ENCODE data around the gene LYPD4. TPM values are rescaled to one million over a fixed set of nuclear protein-coding genes. Genes with fewer than 3 reads are reported as not detected.

The LYPD4 gene
- polyA plus RNA-seq, 2 of the 4 experiments (the other 2 are of a cell fraction): not detected

Small RNA genes within 50 kb of the gene (small RNA-seq; reads per million reads assigned to genes)
- gene MIR6797: 0 to 1.2 (median 0) reads per million in 6 experiments

Other genes with a start within 250 kb of the LYPD4 start
- not detected in 2 replicates for gene CEACAM4, start 217.6 kb downstream of the LYPD4 start, polyA plus RNA-seq (2011; rRNA removed)
- gene CEACAM4, start 217.6 kb downstream of the LYPD4 start, polyA plus RNA-seq (2017; fragmentation: RNase III; extraction: RNeasy Plus Mini Kit Qiagen cat#74134 plus additional on column Dnase treatment): not detected in 3 replicates
- gene CEACAM7, start 156.4 kb downstream of the LYPD4 start, polyA plus RNA-seq (2011; rRNA removed): 0.04 TPM in 1 of 2 replicates, not detected in the other
- 0.05 TPM in 1 of 3 replicates, not detected in the others for gene CEACAM7, start 156.4 kb downstream of the LYPD4 start, polyA plus RNA-seq (2017; fragmentation: RNase III; extraction: RNeasy Plus Mini Kit Qiagen cat#74134 plus additional on column Dnase treatment)
- 1.3 and 2.3 TPM in 2 replicates for gene CEACAM5, start 136.1 kb downstream of the LYPD4 start, polyA plus RNA-seq (2011; rRNA removed)
- 0.12 TPM in 1 of 3 replicates, not detected in the others for gene CEACAM5, start 136.1 kb downstream of the LYPD4 start, polyA plus RNA-seq (2017; fragmentation: RNase III; extraction: RNeasy Plus Mini Kit Qiagen cat#74134 plus additional on column Dnase treatment)
- gene CEACAM6, start 89.2 kb downstream of the LYPD4 start, polyA plus RNA-seq (2011; rRNA removed): 17.7 and 26.7 TPM in 2 replicates
- 0.51 to 0.97 TPM (median 0.53 TPM) in 3 replicates for gene CEACAM6, start 89.2 kb downstream of the LYPD4 start, polyA plus RNA-seq (2017; fragmentation: RNase III; extraction: RNeasy Plus Mini Kit Qiagen cat#74134 plus additional on column Dnase treatment)
- not detected in 2 replicates for gene CEACAM3, start 48.1 kb downstream of the LYPD4 start, polyA plus RNA-seq (2011; rRNA removed)
- gene CEACAM3, start 48.1 kb downstream of the LYPD4 start, polyA plus RNA-seq (2017; fragmentation: RNase III; extraction: RNeasy Plus Mini Kit Qiagen cat#74134 plus additional on column Dnase treatment): not detected in 3 replicates
- not detected in 2 replicates for gene DMRTC2, start 359 bp upstream of the LYPD4 start, polyA plus RNA-seq (2011; rRNA removed)
- gene DMRTC2, start 359 bp upstream of the LYPD4 start, polyA plus RNA-seq (2017; fragmentation: RNase III; extraction: RNeasy Plus Mini Kit Qiagen cat#74134 plus additional on column Dnase treatment): not detected in 3 replicates
- 2,749 and 3,564 TPM in 2 replicates for gene RPS19, start 15.6 kb upstream of the LYPD4 start, polyA plus RNA-seq (2011; rRNA removed)
- 7,778 to 7,989 TPM (median 7,924 TPM) in 3 replicates for gene RPS19, start 15.6 kb upstream of the LYPD4 start, polyA plus RNA-seq (2017; fragmentation: RNase III; extraction: RNeasy Plus Mini Kit Qiagen cat#74134 plus additional on column Dnase treatment)
- 0.52 and 0.57 TPM in 2 replicates for gene CD79A, start 32.6 kb upstream of the LYPD4 start, polyA plus RNA-seq (2011; rRNA removed)
- gene CD79A, start 32.6 kb upstream of the LYPD4 start, polyA plus RNA-seq (2017; fragmentation: RNase III; extraction: RNeasy Plus Mini Kit Qiagen cat#74134 plus additional on column Dnase treatment): 0.29 to 0.54 TPM (median 0.29 TPM) in 3 replicates
- 34.5 and 38.0 TPM in 2 replicates for gene ARHGEF1, start 38.5 kb upstream of the LYPD4 start, polyA plus RNA-seq (2011; rRNA removed)
- gene ARHGEF1, start 38.5 kb upstream of the LYPD4 start, polyA plus RNA-seq (2017; fragmentation: RNase III; extraction: RNeasy Plus Mini Kit Qiagen cat#74134 plus additional on column Dnase treatment): 71.5 to 92.9 TPM (median 84.2 TPM) in 3 replicates
- 0.19 and 0.21 TPM in 2 replicates for gene ERFL, start 83.8 kb upstream of the LYPD4 start, polyA plus RNA-seq (2011; rRNA removed)
- 0.10 to 0.20 TPM (median 0.15 TPM) in 3 replicates for gene ERFL, start 83.8 kb upstream of the LYPD4 start, polyA plus RNA-seq (2017; fragmentation: RNase III; extraction: RNeasy Plus Mini Kit Qiagen cat#74134 plus additional on column Dnase treatment)
- gene RABAC1, start 114.6 kb upstream of the LYPD4 start, polyA plus RNA-seq (2011; rRNA removed): 117 and 137 TPM in 2 replicates
- gene RABAC1, start 114.6 kb upstream of the LYPD4 start, polyA plus RNA-seq (2017; fragmentation: RNase III; extraction: RNeasy Plus Mini Kit Qiagen cat#74134 plus additional on column Dnase treatment): 199 to 247 TPM (median 246 TPM) in 3 replicates
- 0.67 and 0.69 TPM in 2 replicates for gene ATP1A3, start 149.5 kb upstream of the LYPD4 start, polyA plus RNA-seq (2011; rRNA removed)
- gene ATP1A3, start 149.5 kb upstream of the LYPD4 start, polyA plus RNA-seq (2017; fragmentation: RNase III; extraction: RNeasy Plus Mini Kit Qiagen cat#74134 plus additional on column Dnase treatment): 3.4 to 3.8 TPM (median 3.7 TPM) in 3 replicates
- gene GRIK5, start 225.5 kb upstream of the LYPD4 start, polyA plus RNA-seq (2011; rRNA removed): 0.22 and 0.42 TPM in 2 replicates
- 0.30 to 0.54 TPM (median 0.45 TPM) in 3 replicates for gene GRIK5, start 225.5 kb upstream of the LYPD4 start, polyA plus RNA-seq (2017; fragmentation: RNase III; extraction: RNeasy Plus Mini Kit Qiagen cat#74134 plus additional on column Dnase treatment)
- gene ZNF574, start 231.5 kb upstream of the LYPD4 start, polyA plus RNA-seq (2011; rRNA removed): 11.3 and 16.9 TPM in 2 replicates
- gene ZNF574, start 231.5 kb upstream of the LYPD4 start, polyA plus RNA-seq (2017; fragmentation: RNase III; extraction: RNeasy Plus Mini Kit Qiagen cat#74134 plus additional on column Dnase treatment): 20.9 to 21.8 TPM (median 21.1 TPM) in 3 replicates